G401.6 (cell line): ENCODE data around the gene GSTM3.
"Not testable (repeated sequence)": the region's sequence is repeated elsewhere in the genome, so short reads cannot be mapped to it uniquely, and the experiment has no call there.

Source experiments
- FAIRE-seq: peaks from 2 replicates; lab custom pipeline; 2012; peaks lifted over from hg19 to GRCh38; lab: Jason Lieb, UNC

The GSTM3 gene

GRCh38 chr1:109775398-109775797 is 34.6 kb upstream of the GSTM3 start:
- FAIRE-seq: no peak

- no peak for FAIRE-seq
These were observed 33.2 kb upstream of the GSTM3 start for GRCh38 chr1:109773900-109774485.

GRCh38 chr1:109773203-109773899 is 32.5 kb upstream of the GSTM3 start:
- FAIRE-seq: peak; percentile 78

- FAIRE-seq: no peak
These were observed 31.9 kb upstream of the GSTM3 start for GRCh38 chr1:109772658-109773202.

- no peak for FAIRE-seq
These were observed 31.1 kb upstream of the GSTM3 start for GRCh38 chr1:109771712-109772657.

- no peak for FAIRE-seq
These were observed 29.7 kb upstream of the GSTM3 start for GRCh38 chr1:109770331-109771095.

- no peak for FAIRE-seq
These were observed 28.7 kb upstream of the GSTM3 start for GRCh38 chr1:109769330-109770078.

GRCh38 chr1:109768820-109769219 is 28.0 kb upstream of the GSTM3 start:
- no peak for FAIRE-seq

- FAIRE-seq: no peak
These were observed 27.5 kb upstream of the GSTM3 start for GRCh38 chr1:109768335-109768650.

GRCh38 chr1:109767637-109768334 is 26.9 kb upstream of the GSTM3 start:
- FAIRE-seq: no peak

GRCh38 chr1:109766991-109767636 is 26.3 kb upstream of the GSTM3 start:
- FAIRE-seq: not testable (repeated sequence)

- no peak for FAIRE-seq
These were observed 25.2 kb upstream of the GSTM3 start for GRCh38 chr1:109765896-109766615.

- no peak for FAIRE-seq
These were observed 24.6 kb upstream of the GSTM3 start for GRCh38 chr1:109765483-109765815.

GRCh38 chr1:109764561-109765482 is 24.0 kb upstream of the GSTM3 start:
- no peak for FAIRE-seq

- no peak for FAIRE-seq
These were observed 23.0 kb upstream of the GSTM3 start, which contains the start of gene EPS8L3 for GRCh38 chr1:109763646-109764415. EPS8L3 (minus strand) TSS chr1:109763923; CDS start chr1:109761749, 2,174 bp downstream.

- no peak for FAIRE-seq
These were observed 22.2 kb upstream of the GSTM3 start for GRCh38 chr1:109762821-109763645.
